Occipital lobe (tissue), 1 donor: ENCODE results near the gene RSBN1L. TPM values are rescaled to one million over a fixed set of nuclear protein-coding genes. Genes with fewer than 3 reads are reported as not detected.

ENCODE experiments used
- total RNA-seq: library from RNA; depleted of rRNA; stranded (reverse); fragments of >200 nt; gene quantifications from one replicate; pipeline ENCODE4 v1.2.3, GENCODE V29; 2014

The RSBN1L gene
- total RNA-seq, 1 donor from 2014 or later = 76.7 TPM

Other genes starting within 250 kb of the RSBN1L start
- gene PTPN12, start 159.2 kb upstream of the RSBN1L start, total RNA-seq = 136 TPM
- 17.6 TPM for gene TMEM60, start 102.0 kb downstream of the RSBN1L start, total RNA-seq
- 46.0 TPM for gene PHTF2, start 102.3 kb downstream of the RSBN1L start, total RNA-seq